GM21390 (cell line): ENCODE results near the gene PTPN22.
"Not testable (repeated sequence)": the region's sequence is repeated elsewhere in the genome, so short reads cannot be mapped to it uniquely, and the experiment has no call there.

Source experiments
- ATAC-seq: cut with Tn5 transposase; IDR thresholded peaks from one replicate; pipeline ENCODE4 v1.9.1; 2021; ENCODE audit not compliant: unreplicated experiment

Gene PTPN22

DNA sequence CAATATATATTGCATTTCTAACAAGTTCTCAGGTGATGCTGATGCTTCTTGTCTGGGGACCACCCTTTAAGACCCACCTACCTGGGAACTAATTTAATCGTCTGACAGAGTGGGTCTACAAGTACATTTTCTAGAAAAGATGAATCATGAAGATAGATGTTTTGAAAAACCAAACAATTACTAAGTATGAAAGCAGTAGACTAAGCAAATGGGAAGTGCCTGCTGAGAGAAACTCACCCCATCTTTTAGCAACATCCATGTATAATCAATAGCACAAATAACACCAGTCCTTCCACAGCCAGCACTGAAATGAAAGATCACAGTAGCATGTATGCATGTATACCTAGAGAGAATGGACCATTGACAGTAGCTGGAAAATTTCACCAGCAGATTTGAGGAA, 17.3 kb downstream of the PTPN22 start:
- ATAC-seq = no peak

DNA sequence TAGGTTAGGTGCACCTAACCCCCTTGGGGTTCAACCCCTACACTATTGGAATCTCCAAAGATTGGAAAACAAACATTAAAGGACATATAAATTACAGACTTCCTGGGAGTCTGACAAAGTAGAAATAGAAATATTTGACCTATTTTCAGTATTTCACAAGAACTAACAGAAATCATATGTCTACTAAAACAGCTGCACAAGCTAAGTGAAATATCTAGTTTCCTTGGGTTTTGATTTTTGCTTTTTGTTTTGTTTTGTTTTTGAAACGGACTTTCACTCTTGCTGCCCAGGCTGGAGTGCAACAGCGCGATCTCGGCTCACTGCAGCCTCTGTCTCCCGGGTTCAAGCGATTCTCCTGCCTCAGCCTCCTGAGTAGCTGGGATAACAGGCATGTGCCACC, 18.8 kb downstream of the PTPN22 start:
- not testable (repeated sequence) for ATAC-seq

DNA sequence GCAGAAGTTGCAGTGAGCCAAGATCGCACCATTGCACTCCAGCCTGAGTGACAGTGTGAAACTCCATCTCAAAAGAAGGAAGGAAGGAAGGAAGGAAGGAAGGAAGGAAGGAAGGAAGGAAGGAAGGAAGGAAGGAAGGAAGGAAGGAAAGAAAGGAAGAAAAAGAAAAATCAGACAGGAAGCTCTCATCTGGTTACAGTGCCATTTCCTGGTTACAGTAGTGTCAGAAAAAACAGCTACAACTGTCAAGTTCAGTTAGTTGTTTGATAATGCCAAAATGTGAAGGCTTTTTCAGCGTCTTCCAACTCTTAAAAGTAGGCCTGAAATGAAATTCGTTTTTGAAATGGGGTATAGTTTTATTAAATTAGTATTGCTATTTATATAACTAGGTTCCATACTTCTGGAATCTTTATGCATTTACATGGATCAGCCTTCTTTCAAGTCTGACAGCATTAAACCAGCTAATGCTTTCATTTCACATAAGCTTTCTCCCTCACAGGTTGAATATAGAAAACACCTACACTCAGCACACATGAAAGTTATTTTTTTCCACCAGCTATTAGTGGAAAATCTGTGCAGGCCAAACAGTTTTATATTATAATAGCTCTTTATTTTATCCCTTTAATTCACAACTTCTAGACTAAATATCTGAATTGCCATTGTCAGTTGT, 21.2 kb downstream of the PTPN22 start:
- ATAC-seq = no peak

DNA sequence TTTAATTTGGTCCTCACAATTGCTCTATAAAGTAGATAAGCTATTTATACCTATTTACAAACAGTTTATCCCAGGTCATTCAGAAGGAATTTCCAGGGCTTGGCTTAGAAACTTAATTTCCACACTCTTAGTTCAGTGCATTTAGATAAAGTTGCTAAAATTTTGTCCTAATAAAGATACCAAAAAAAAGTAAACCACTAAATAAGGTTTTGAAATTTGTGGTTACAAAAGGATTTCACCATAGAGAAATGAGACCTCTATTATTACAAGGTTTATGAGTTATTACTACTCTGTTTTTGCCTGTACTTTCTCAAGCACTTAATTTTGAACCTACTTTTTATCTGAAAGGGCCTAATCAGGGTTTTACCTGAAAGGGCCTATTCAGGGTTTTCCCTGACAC, 22.4 kb downstream of the PTPN22 start:
- no peak for ATAC-seq

DNA sequence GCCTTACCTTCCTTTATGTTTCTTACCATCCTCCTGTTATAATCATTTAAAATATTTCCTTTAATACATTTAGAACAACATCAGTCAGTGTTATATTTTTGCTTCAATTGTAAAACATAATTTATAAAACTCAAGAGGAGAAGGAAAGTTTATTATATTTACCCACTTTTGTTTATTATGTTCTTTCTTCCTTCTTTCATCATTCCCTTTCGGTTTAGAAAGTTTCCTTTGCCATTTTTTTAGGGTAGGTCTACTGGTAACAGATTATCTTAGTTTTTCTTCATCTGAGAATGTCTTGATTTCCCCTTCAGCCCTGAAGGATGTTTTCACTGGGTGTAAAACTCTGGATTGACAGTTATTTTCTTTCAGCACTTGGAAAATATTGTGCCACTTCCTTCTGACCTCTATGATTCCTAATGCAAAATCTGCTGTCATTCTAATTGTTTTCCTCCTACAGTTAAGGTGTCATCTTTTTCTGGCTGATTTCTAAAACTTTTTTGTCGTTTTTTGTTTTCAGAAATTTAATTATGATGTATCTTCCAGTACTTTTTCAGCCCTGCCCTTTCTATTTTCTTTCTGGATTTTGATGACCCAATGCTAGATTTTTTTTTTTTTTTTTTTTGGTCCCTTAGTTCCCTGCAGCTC, 25.0 kb downstream of the PTPN22 start:
- ATAC-seq = no peak

DNA sequence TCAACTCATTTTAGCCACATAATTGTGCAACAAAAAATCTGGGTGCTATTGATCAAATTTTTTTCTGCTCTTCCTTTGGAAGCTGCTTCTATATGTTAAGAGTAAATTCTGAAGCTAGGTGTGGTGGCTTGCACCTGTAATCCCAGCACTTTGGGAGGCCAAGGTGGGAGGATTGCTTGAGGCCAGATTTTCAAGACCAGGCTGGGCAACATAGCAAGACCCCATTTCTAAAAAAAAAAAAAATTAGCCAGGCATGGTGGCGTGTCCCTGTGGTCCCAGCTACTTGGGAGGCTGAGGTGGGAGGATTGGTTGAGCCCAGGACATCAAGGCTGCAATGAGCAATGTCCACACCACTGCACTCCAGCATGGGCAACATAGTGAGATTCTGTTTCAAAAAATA, 35.0 kb downstream of the PTPN22 start:
- ATAC-seq = no peak

DNA sequence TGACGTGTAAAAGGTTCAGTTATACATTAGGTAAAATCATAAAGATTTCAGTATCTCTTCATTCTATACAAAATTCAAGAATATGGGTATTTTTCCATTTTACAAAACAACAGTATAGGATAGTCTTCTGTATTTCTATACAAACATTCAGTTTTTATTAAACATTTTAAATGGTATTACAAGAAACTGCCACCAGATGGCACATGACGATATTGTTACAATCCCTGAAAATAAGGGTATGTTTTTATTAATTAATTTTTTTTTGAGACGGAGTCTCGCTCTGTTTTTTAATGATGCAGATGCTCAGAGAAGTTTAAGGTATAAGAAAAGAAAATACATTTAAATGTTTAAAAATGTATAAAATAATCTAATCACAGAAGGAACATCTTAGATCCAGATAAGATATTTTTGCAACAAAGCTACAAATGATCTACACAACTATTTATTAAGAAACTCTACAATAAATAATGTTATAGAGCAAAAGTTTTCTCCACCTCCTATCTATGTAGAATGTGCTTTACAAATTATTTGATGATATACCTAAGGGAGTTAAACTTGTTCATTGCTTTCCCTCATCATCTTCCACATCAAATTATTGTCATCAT, 35.7 kb downstream of the PTPN22 start:
- ATAC-seq = no peak

DNA sequence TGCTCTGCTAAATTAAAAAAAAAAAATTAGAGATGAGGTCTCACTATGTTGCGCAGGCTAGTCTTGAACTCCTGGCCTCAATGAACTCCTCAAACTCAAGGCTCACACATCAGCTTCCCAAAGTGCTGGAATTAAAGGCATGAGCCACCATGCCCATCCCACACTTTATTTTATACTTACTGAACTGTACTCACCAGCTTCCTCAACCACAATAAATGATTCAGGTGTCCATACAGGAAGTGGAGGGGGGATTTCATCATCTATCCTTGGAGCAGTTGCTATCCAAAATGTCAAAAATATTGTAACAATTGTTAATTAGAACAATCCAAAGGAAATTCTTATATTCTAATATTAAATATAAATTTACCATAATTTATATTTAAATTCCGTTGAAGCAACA, 36.8 kb downstream of the PTPN22 start:
- ATAC-seq = no peak

DNA sequence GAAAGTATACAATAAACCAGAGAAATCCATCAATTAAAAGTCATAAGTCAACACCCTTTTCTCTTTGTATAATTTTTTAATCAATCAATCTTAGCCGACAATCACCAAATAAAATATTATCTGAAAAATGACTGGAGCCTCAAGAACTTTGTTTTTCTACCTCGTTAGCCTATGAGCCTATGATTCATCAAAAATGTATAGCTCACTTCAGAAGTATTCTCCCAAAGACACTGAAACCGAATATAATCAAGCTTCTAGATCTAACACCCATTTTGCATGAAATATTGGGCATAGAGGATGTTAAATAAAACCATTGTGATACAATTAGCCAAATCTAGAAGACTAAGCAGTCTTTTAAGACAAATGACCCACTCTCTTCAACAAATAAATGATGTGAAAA, 41.5 kb downstream of the PTPN22 start:
- ATAC-seq = no peak

DNA sequence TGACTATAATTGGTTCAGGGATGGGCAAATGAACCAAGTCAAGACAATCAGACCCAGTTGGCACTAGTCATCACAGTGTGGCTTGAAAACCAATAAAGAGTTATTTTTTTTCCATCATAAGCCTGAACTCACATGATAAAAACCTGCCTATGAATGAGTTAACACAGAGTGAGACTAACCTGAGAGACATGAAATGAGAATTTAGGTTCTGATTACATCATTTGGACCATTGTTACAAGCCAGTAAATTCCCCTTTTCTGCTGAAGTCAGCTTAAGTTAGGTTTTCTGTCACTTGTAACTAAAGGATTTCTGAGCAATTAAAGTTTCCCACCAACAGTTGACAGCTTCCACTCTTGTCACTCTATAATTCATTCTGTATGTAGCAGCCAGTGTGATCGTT, 49.6 kb downstream of the PTPN22 start:
- no peak for ATAC-seq

DNA sequence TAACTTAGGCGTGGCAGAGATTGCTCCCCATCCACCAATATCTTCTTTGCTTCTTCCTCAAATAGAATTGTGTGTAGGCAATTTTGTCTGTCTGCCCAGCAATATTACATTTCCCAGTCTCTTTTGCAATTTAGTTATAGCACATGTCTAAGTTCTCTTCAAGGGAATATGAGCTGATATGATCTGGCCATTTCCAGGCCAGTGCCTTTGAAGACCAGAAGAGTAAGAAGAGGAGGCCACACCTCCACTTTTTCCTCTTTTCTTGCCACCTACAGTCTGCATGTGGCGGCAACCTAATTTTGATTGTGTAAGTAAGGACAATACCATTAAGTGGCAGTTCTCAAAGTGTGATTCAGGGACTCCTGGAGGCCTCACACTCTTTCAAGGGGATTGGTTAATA, 52.9 kb downstream of the PTPN22 start:
- no peak for ATAC-seq

DNA sequence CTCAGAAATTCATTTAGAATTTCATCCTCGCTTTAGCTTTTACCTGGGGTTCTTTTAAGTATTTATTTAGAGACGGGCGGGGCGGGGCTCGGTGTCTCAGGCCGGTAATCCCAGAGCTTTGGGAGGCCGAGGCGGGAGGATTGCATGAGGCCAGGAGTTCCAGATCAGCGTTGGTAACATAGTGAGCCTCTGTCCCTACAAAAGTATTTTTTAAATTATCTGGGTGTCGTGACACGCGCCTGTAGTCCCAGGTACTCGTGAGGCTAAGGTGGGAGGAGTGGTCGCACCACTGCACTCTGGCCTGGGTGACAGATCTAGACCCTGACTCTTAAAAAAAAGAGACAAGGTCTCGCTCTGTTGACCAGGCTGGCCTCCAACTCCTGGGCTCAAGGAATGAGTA, 58.3 kb downstream of the PTPN22 start:
- no peak for ATAC-seq

DNA sequence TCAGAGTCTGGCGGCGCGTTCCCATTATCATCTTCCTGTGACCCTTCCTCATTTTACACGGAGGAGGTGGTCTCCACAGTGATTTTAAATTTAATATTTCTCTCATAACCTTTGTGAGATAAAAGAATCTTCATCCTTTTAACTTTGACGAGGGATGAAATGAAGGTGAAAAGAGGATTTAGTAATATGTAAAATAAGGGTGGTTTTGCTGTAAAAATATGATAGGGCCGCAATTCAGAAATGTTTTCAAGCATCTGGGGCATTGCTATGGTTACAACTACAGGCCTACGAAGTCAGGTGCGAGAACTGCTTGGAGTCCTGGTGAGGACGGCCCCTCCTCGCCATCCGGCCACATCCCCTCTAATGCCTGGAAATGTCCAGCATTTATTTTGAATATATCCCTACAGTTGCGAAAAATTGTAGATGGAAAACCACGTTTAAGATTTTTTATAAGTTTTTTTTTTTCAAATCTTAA, 58.8 kb downstream of the PTPN22 start:
- ATAC-seq = no peak

DNA sequence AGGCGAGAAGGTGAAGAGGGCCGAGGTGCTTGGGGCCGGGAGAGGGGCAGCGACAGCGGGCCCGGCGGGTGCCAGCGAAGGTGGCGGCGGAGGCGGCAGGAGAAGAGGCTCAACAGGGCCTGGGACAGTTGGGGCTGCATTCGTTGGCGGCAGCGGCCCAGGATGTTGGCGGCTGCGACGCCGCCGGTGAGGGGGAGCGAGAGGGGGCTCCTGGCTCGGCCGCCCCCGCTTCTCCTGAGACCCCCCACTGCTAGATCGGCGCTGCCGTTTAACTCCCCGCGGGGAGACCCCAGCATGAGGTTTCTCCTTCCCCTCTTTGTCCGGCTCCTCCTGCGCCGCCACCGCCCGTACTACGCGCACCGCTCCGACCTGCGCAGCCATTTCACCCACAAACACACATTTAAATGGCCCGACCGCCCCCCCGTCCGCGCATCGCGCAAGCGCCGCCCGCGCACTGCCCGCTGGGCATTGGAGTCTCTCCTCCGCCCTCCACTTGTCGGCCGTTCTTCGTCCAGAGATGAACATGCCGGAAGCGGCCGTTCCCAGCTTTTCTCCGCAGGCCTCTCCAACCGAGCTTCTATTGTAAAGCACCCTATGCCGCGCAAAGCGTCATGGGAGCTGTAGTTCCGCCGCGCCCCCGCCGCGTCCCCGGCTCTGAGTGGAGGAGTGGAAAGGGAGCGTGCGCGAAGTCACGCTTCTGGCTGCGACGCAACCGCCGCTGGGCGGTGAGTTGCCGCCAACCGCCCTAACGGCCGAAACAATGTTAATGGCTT, 59.4 kb downstream of the PTPN22 start, which contains the start of gene RSBN1:
TSS of gene RSBN1 (minus strand) at position 589 of the 773 bp plus-strand sequence. CDS start at position 525, 64 bp downstream.
- ATAC-seq = peak; percentile 90

DNA sequence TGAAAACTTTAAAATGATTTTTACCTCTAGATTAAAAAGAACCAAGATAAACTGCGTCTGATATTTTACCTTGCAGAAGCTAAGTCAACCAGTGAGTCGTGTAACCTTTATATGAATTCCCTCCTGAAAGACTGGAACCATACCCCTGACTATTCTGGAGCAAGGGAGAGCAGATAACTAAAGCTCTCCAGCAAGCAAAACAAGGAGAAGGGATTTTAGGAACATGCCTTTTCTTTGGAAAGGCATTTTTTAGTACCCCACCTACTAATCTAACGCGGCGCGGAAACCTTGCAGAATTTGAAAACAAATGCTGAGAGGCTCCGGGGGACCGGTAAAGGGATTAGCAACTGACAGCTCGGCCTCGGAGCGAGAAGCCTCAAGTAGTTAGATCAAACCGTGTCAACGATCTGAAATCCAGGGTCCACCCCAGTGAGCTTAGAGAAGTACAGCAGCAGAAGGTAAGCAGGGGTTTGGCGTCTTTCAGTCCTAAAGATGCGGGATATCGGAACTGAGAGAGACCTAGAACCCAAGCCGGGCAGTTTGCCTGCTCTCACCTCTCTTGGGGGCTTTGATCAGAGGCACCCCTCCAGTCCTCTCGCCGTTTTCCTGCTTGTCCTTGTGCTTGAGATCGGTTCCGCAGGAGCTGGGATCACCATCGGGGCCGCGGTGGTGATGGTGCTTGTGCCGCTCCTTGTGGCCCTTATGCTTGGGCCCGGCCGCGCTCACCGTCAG, 60.2 kb downstream of the PTPN22 start:
- ATAC-seq = peak; percentile 21

DNA sequence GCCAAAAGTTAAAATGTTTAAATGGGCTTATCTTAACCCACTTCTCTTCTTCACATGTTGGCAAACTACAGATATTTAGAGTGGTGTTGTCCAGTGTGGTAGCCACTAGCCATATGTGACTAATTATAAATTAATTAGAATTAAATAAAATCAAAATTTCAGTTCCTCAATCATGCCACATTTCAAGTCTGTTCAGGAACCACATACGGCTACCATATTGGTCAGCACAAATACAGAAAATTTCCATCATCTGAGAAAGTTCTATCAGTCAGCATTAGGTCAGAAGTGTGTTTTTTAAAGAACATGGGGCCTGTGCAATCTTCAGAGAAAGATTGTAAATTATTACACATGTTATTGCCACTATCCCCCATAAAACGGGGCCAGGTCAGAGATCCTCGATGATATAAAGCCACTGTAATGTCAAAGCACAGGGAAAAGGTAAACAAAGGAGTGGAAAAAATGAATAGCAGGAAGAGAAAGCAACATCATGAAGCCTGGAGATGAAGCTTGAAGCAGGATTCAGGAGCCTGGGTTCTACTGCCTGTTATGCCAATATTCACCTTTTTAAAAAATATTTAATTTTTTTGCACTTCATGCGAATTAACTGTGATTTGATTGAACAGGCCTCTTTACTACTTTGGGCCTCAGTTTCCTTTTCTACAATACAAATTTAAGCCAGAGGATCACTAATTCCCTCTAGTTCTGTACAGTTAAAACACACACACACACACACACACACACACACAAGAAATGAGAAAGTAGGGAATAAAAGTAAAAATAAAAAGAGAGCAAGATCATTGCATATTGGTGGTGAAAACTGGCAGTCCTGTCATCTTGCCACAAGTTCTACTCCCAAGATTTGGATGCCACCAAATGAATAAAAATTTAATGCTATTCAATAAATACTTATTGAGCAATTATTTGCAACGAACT, 61.6 kb downstream of the PTPN22 start:
- ATAC-seq = no peak

DNA sequence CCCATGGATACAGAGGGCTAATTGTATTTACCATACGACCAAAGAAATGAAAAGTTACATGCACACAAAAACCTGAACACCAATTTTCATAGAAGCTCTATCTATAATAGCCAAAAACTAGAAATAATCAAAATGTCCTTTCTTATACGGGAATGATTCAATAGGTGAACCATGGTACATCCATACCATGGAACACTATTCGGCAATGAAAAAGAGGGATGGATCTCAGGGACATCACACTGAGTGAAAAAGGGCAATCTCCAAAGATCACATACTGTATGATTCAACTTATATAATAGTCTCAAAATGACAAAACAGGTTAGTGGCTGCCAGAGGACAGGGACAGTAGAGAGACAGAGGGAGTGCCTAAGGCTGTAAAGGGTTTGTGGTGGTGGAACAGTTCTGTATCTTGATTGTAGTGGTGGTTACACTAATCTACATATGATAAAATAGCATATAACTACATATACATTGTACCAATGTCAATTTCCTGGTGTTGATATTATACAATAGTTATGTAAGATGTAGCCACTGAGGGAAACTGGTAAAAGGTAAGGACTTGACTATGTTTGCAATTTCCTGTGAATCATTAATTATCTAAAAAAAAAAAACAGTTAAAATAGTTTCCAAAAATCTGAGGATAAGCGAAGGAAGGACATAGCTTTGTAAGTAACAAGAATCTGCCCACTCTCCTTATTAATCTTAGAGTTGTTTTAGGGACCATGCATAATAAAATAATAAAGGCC, 62.9 kb downstream of the PTPN22 start:
- no peak for ATAC-seq

DNA sequence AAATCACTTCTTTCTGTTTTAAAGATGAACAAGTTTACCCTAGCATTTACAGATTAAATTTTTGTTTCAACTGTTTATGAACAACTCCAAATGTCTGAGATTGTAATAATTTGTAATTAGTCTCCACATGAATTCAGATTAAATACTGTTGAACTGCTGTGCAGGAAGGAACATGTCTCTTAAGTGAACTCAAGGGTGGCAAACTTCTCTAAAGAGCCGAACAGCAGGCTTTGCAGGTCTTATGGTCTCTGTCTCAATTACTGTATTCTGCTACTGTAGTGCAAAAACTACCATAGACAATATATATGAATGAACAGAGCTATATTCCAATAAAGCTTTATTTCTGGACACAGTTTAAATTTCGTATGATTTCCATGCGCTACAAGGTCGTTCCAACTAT, 65.9 kb downstream of the PTPN22 start:
- ATAC-seq = no peak

DNA sequence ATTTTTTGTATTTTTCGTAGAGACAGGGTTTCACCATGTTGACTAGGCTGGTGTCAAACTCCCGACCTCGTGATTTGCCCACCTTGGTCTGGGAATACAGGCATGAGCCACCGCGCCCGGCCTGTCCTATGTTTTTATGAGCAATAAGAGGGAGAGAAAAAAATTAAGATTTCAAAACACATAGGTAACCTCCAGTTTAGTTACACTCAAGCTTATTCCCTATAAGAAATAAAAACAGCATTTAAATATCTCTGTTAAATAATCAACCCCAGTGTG, 66.3 kb downstream of the PTPN22 start:
- no peak for ATAC-seq
